ENCODE data around the gene ACCS.

The ACCS gene

DNA sequence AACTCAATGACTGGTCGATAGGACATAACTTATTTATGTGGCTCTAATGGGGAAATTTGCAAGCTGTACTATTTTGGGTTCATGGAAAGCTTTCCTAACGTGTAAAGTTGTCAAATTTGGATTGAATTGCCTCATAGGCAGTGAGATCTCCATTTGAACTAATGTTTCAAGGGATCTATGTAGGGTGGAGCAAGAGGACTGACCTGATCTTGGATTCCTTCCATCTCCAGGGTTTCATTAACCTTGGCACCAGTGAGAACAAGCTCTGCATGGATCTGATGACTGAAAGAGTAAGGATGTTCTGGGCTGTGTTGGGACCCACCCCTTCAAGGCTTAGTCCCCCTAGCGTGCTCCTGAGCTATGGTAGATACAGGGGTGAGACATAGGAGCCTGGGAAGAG lies 16.2 kb upstream of the ACCS start:
- no peak for DNase-seq (ENCODE audit: low read depth)
- H3K4me3 ChIP-seq (ENCODE audit: control insufficient read depth, low read depth, low read length) = no peak overlapping the region
- TF ChIP-seq, protein P1, sequence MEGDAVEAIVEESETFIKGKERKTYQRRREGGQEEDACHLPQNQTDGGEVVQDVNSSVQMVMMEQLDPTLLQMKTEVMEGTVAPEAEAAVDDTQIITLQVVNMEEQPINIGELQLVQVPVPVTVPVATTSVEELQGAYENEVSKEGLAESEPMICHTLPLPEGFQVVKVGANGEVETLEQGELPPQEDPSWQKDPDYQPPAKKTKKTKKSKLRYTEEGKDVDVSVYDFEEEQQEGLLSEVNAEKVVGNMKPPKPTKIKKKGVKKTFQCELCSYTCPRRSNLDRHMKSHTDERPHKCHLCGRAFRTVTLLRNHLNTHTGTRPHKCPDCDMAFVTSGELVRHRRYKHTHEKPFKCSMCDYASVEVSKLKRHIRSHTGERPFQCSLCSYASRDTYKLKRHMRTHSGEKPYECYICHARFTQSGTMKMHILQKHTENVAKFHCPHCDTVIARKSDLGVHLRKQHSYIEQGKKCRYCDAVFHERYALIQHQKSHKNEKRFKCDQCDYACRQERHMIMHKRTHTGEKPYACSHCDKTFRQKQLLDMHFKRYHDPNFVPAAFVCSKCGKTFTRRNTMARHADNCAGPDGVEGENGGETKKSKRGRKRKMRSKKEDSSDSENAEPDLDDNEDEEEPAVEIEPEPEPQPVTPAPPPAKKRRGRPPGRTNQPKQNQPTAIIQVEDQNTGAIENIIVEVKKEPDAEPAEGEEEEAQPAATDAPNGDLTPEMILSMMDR (IDR thresholded peaks at IDR 0.05; ENCODE audit: control insufficient read depth, insufficient read depth, low read depth, low read length, missing control alignments) = no peak

DNA sequence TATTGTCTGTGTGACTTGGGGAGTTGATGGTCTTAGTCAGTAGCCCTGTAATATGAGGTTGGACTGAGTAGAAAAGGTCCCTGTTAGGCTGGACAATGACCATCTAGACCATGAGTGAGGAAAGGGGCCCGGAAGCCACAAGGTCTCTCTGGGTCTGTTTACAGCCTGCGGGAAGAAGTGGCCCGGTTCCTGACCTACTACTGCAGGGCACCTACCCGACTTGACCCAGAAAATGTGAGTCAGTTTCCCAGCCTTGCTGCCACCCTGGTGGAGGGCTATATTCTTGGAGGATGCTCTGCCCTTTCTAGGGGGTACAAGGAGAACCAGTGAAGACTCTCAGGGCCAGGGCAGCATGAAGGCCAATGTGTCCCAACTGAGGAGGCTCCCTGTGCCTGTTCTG lies 14.9 kb upstream of the ACCS start:
- DNase-seq (ENCODE audit: low read depth) = no peak
- H3K4me3 ChIP-seq (ENCODE audit: control insufficient read depth, low read depth, low read length) = no peak overlapping the region
- TF ChIP-seq, protein P1 (IDR thresholded peaks at IDR 0.05; ENCODE audit: control insufficient read depth, insufficient read depth, low read depth, low read length, missing control alignments) = no peak

DNA sequence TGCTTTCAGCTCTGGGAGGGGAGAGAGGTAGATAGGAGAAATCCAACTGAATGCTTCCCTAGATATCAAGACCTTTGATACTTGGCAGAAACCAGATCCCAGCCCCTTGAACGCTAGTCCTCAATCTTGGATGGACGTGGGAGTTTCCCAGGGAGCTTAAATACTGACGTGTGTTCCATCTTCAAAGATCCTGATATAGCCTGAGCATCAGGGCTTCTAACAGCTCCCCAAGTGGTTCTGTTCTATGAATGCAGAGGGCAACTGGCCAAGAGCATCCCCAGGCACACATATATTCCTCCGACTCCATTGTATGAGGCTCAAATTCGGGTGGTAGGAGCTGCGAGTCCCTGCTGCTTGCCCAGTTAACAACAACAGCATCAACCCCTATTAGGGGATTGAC lies 8.7 kb upstream of the ACCS start:
- no peak for DNase-seq (ENCODE audit: low read depth)
- TF ChIP-seq, protein P1 (IDR thresholded peaks at IDR 0.05; ENCODE audit: control insufficient read depth, insufficient read depth, low read depth, low read length, missing control alignments) = no peak
- no peak overlapping the region for H3K4me3 ChIP-seq (ENCODE audit: control insufficient read depth, low read depth, low read length)

DNA sequence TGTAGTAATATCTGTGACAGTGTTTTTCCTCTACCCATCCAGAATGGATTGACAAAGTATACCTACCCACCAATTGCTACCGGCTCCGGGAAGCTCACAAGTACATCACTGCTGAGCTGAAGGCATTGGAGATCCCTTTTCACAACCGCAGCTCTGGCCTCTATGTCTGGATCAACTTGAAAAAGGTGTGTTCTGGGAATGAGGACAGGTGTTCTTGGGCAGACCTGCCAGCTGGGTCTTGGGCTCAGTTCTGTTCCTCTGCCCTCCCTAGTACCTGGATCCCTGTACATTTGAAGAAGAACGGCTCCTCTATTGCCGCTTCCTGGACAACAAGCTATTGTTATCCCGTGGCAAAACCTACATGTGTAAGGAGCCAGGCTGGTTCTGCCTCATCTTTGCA lies 7.8 kb upstream of the ACCS start:
- no peak overlapping the region for H3K4me3 ChIP-seq (ENCODE audit: control insufficient read depth, low read depth, low read length)
- TF ChIP-seq, protein P1 (IDR thresholded peaks at IDR 0.05; ENCODE audit: control insufficient read depth, insufficient read depth, low read depth, low read length, missing control alignments) = no peak
- DNase-seq (ENCODE audit: low read depth) = no peak

DNA sequence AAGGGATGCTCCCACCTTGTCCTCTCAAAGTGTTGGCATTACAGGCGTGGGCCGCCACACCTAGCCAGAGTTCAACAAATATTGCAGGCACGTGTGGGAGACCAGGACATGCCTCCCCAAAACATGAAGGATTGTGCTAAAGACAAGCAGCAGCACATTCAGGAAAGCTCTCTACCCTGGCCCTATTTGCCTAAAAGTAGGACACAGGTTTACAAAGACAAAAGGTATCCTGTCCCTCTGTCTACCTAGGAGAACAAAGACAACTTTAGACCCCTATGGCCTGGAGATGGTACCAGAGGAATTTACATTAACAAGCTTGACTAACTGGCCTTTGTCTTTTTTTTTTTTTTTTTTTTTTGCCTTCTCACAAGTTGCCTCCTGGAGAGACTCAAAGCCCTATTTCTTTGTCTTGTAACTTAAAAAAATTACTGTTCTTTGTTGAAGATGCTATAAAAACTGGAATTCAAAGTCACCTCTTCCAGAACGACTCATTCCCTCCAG lies 859 bp upstream of the ACCS start:
- H3K4me3 ChIP-seq (ENCODE audit: control insufficient read depth, low read depth, low read length) = no peak overlapping the region
- TF ChIP-seq, protein P1 (IDR thresholded peaks at IDR 0.05; ENCODE audit: control insufficient read depth, insufficient read depth, low read depth, low read length, missing control alignments) = no peak
- no peak for DNase-seq (ENCODE audit: low read depth)

DNA sequence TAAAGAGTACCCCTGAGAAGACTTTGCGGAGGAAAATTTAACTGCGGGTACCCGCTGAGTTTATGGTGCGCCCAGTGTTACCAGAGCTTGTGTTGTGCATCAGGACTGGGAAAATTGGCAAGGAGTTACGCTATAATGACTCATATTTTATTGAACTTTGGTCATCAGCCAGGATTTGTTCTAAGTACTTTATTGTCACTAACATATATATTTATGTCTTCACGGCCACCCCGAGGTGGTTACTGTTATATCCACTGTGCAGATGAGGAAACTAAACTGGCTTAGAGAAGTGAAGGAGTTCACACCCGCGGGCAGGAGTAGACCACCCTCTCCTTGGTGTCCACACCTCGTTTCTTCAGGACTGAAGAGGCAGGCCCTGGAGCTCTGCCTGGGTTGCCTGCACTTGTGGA lies 667 bp downstream of the ACCS start:
- DNase-seq (ENCODE audit: low read depth) = peak; percentile 43

More for the DNA sequence above, 667 bp downstream of the ACCS start:
- TF ChIP-seq, protein P1 (IDR thresholded peaks at IDR 0.05; ENCODE audit: control insufficient read depth, insufficient read depth, low read depth, low read length, missing control alignments) = no peak
- peak overlapping the region; percentile 79 for H3K4me3 ChIP-seq (ENCODE audit: control insufficient read depth, low read depth, low read length)
